DOHH2 (cell line): ENCODE data around the gene SP1.
"Not testable (repeated sequence)": the region's sequence is repeated elsewhere in the genome, so short reads cannot be mapped to it uniquely, and the experiment has no call there.

Experiments
- H3F3A ChIP-seq: fragments of 200-600 bp; sonication (generic), shearing (Covaris generic); 2 replicates; pipeline ENCODE4 v1.6.0; 2016; ENCODE audit warnings: antibody characterized with exemption, mild to moderate bottlenecking; ENCODE audit not compliant: control insufficient read depth, insufficient read depth
- H3K27ac ChIP-seq: fragments of 200-600 bp; sonication (generic); 2 replicates; pipeline ENCODE4 v1.5.1; 2014; ENCODE audit warnings: low read depth, mild to moderate bottlenecking, low read length, moderate library complexity
- H3K27me3 ChIP-seq: fragments of 200-600 bp; sonication (generic); 2 replicates; pipeline ENCODE4 v1.6.1; 2014; ENCODE audit warnings: mild to moderate bottlenecking, low read length, mixed read lengths; ENCODE audit not compliant: control insufficient read depth
- H3K36me3 ChIP-seq: fragments of 200-600 bp; sonication (generic); 2 replicates; pipeline ENCODE4 v1.6.1; 2014; ENCODE audit warnings: mild to moderate bottlenecking, low read length, moderate library complexity, mixed read lengths; ENCODE audit not compliant: control insufficient read depth
- H3K4me1 ChIP-seq: fragments of 200-600 bp; sonication (generic); 2 replicates; pipeline ENCODE4 v1.6.1; 2014; ENCODE audit warnings: mild to moderate bottlenecking, low read length, mixed read lengths; ENCODE audit not compliant: control insufficient read depth
- H3K4me2 ChIP-seq: fragments of 200-600 bp; sonication (generic); 2 replicates; pipeline ENCODE4 v1.6.0; 2014; ENCODE audit warnings: mild to moderate bottlenecking, low read length, moderate library complexity
- H3K4me3 ChIP-seq: fragments of 200-600 bp; sonication (generic); 2 replicates; pipeline ENCODE4 v1.5.1; 2014; ENCODE audit warnings: mild to moderate bottlenecking, low read length, mixed read lengths
- H3K79me2 ChIP-seq: fragments of 200-600 bp; sonication (generic); 2 replicates; pipeline ENCODE4 v1.6.1; 2014; ENCODE audit warnings: mild to moderate bottlenecking, low read length, mixed read lengths; ENCODE audit not compliant: control insufficient read depth
- H3K9me2 ChIP-seq: fragments of 200-600 bp; sonication (generic); replicated peaks from 2 replicates; pipeline ENCODE4 v1.6.1; 2014; ENCODE audit warnings: mild to moderate bottlenecking, low read length, mixed read lengths; ENCODE audit not compliant: control insufficient read depth
- H3K9me3 ChIP-seq: fragments of 200-600 bp; sonication (generic); 2 replicates; pipeline ENCODE4 v1.6.1; 2014; ENCODE audit warnings: antibody characterized with exemption, low read length, mixed read lengths; ENCODE audit not compliant: control insufficient read depth, insufficient read depth
- H4K20me1 ChIP-seq: fragments of 200-600 bp; sonication (generic); 2 replicates; pipeline ENCODE4 v1.6.0; 2014; ENCODE audit warnings: low read depth, mild to moderate bottlenecking, antibody characterized with exemption, low read length, moderate library complexity; ENCODE audit not compliant: control insufficient read depth, insufficient read depth
- CTCF ChIP-seq: fragments of 200-600 bp; sonication (generic); IDR thresholded peaks from one replicate; pipeline ENCODE4 v1.5.1; 2014; ENCODE audit warnings: antibody characterized with exemption, mild to moderate bottlenecking, low read depth, low read length; ENCODE audit not compliant: poor library complexity, severe bottlenecking
- EZH2phosphoT487 ChIP-seq: fragments of 200-600 bp; sonication (generic); IDR thresholded peaks from 2 replicates; pipeline ENCODE4 v1.6.1; 2017; ENCODE audit warnings: borderline replicate concordance, mild to moderate bottlenecking, antibody characterized with exemption, low read length, moderate library complexity, mixed read lengths

SP1 gene

GRCh38 chr12:53391724-53392123 is 11.7 kb downstream of the SP1 start:
- Histone ChIP-seq H3K4me3 (no peak overlapping the region), H3K36me3 (peaks cover 33% of the 10 kb centered on the region), H4K20me1 (no peaks in the 10 kb centered on the region), H3K27me3 (no peaks in the 10 kb centered on the region), H3K79me2 (peaks cover 93% of the 10 kb centered on the region), H3K9me3 (no peaks in the 10 kb centered on the region), H3K27ac (no peak overlapping the region), H3K4me2 (no peak overlapping the region), H3K9me2 (no peaks in the 10 kb centered on the region), H3K4me1 (peaks cover 24% of the 10 kb centered on the region), H3F3A (no peaks in the 10 kb centered on the region)
- no peak for TF ChIP-seq CTCF
- TF ChIP-seq EZH2phosphoT487: no peak

GRCh38 chr12:53399896-53400295 is 19.9 kb downstream of the SP1 start:
- TF ChIP-seq EZH2phosphoT487 (no peak), CTCF (no peak)
- Histone ChIP-seq H3K27ac (no peak overlapping the region), H3K79me2 (peaks cover 72% of the 10 kb centered on the region), H3K9me2 (no peaks in the 10 kb centered on the region), H3K4me2 (no peak overlapping the region), H3K4me3 (no peak overlapping the region), H4K20me1 (no peaks in the 10 kb centered on the region), H3F3A (no peaks in the 10 kb centered on the region), H3K9me3 (no peaks in the 10 kb centered on the region), H3K4me1 (no peaks in the 10 kb centered on the region), H3K36me3 (peaks cover 12% of the 10 kb centered on the region), H3K27me3 (no peaks in the 10 kb centered on the region)

- not testable (repeated sequence) for H3K27ac ChIP-seq, H3K4me1 ChIP-seq, H3F3A ChIP-seq, H3K9me3 ChIP-seq, H4K20me1 ChIP-seq, H3K4me3 ChIP-seq, H3K9me2 ChIP-seq, H3K4me2 ChIP-seq, H3K27me3 ChIP-seq
- Histone ChIP-seq H3K79me2 (peaks cover 53% of the 10 kb centered on the region), H3K36me3 (peaks cover 13% of the 10 kb centered on the region)
Measured at GRCh38 chr12:53402351-53402750, 22.4 kb downstream of the SP1 start.

GRCh38 chr12:53402871-53403270 is 22.9 kb downstream of the SP1 start:
- no peak for TF ChIP-seq EZH2phosphoT487
- no peak for TF ChIP-seq CTCF
- Histone ChIP-seq H4K20me1 (no peaks in the 10 kb centered on the region), H3K4me3 (no peak overlapping the region), H3F3A (no peaks in the 10 kb centered on the region), H3K36me3 (peaks cover 13% of the 10 kb centered on the region), H3K79me2 (peaks cover 49% of the 10 kb centered on the region), H3K9me3 (no peaks in the 10 kb centered on the region), H3K27me3 (no peaks in the 10 kb centered on the region), H3K27ac (no peak overlapping the region), H3K4me1 (no peaks in the 10 kb centered on the region), H3K4me2 (no peak overlapping the region), H3K9me2 (no peaks in the 10 kb centered on the region)
